Keratinocyte (primary cell): ENCODE data around the gene GJD4. TPM values are rescaled to one million over a fixed set of nuclear protein-coding genes. Genes with fewer than 3 reads are reported as not detected.

ENCODE experiments used
- DNase-seq: peaks from one replicate; pipeline ENCODE4 v3.0.0-alpha.2; 2011; ENCODE audit warnings: low read depth, missing footprints, low spot score
- FAIRE-seq: peaks from 2 replicates; lab custom pipeline; 2011; peaks lifted over from hg19 to GRCh38; lab: Jason Lieb, UNC
- H2AFZ ChIP-seq: 2 replicates; pipeline ENCODE4 v1.6.0; 2012; ENCODE audit warnings: low read length, control low read depth, inconsistent platforms; ENCODE audit not compliant: control insufficient read depth
- H3K27ac ChIP-seq: 2 replicates; pipeline ENCODE4 v1.5.1; 2011; ENCODE audit warnings: low read length; ENCODE audit not compliant: control insufficient read depth, insufficient read depth
- H3K27me3 ChIP-seq: 3 replicates; pipeline ENCODE4 v1.6.0; 2011; ENCODE audit warnings: low read length; ENCODE audit not compliant: control insufficient read depth, insufficient read depth; ENCODE audit errors: extremely low read depth
- H3K36me3 ChIP-seq, 2 experiments: 2 replicates in 1 of 2; 3 replicates in 1 of 2; pipeline ENCODE4 v1.5.1; 2011; ENCODE audit warnings: low read length in 2 of 2, mild to moderate bottlenecking in 1 of 2; ENCODE audit not compliant: control insufficient read depth in 2 of 2, insufficient read depth in 2 of 2; ENCODE audit errors: extremely low read depth in 1 of 2
- H3K4me1 ChIP-seq: 3 replicates; pipeline ENCODE4 v1.5.1; 2011; ENCODE audit warnings: low read length; ENCODE audit not compliant: control insufficient read depth, insufficient read depth; ENCODE audit errors: extremely low read depth
- H3K4me2 ChIP-seq: 3 replicates; pipeline ENCODE4 v1.6.0; 2011; ENCODE audit warnings: low read depth, low read length; ENCODE audit not compliant: control insufficient read depth, insufficient read depth; ENCODE audit errors: extremely low read depth
- H3K4me3 ChIP-seq, 3 experiments: fragments of 200-600 bp in 1 of 3; sonication (generic) in 1 of 3; 2 replicates in 2 of 3; 3 replicates in 1 of 3; pipeline ENCODE4 v1.5.1; 2011 to 2016; ENCODE audit warnings: low read length in 3 of 3, mild to moderate bottlenecking in 3 of 3, control low read depth in 2 of 3, inconsistent platforms in 1 of 3, low read depth in 1 of 3, mixed read lengths in 1 of 3, mixed run types in 1 of 3, moderate library complexity in 1 of 3; ENCODE audit not compliant: control insufficient read depth in 2 of 3, insufficient read depth in 2 of 3; ENCODE audit errors: extremely low read depth in 1 of 3
- H3K79me2 ChIP-seq: 2 replicates; pipeline ENCODE4 v1.6.0; 2012; ENCODE audit warnings: low read length; ENCODE audit not compliant: control insufficient read depth, insufficient read depth
- H3K9ac ChIP-seq: 3 replicates; pipeline ENCODE4 v1.6.0; 2011; ENCODE audit warnings: low read length; ENCODE audit not compliant: control insufficient read depth, insufficient read depth; ENCODE audit errors: extremely low read depth
- H3K9me1 ChIP-seq: 3 replicates; pipeline ENCODE4 v1.6.0; 2011; ENCODE audit warnings: low read length; ENCODE audit not compliant: control insufficient read depth, insufficient read depth; ENCODE audit errors: extremely low read depth
- H3K9me3 ChIP-seq: 2 replicates; pipeline ENCODE4 v1.5.1; 2012; ENCODE audit warnings: low read depth, low read length; ENCODE audit not compliant: control insufficient read depth
- H4K20me1 ChIP-seq: 3 replicates; pipeline ENCODE4 v1.6.0; 2011; ENCODE audit warnings: low read length; ENCODE audit not compliant: control insufficient read depth, insufficient read depth; ENCODE audit errors: extremely low read depth
- EZH2 ChIP-seq: IDR thresholded peaks from one replicate; pipeline ENCODE4 v1.6.1; 2012; ENCODE audit warnings: inconsistent platforms, mild to moderate bottlenecking, low read length, moderate library complexity
- dilution Hi-C: fragments of 300-500 bp; cut with MboI; formaldehyde crosslinking; loops from one replicate; pipeline ENCODE4 v1.7.0; 2020; ENCODE audit warnings: low sequenced_read_pairs; ENCODE audit not compliant: extremely low pct_ligation_motif_present
- polyA plus RNA-seq, 5 experiments: library from polyadenylated mRNA; depleted of rRNA in 3 of 5; stranded (reverse) in 3 of 5; stranded (forward) in 1 of 5; unstranded in 1 of 5; fragments of >200 nt; gene quantifications; 1 replicate in 1 of 5; 2 replicates in 3 of 5; 3 replicates in 1 of 5; pipeline versions ENCODE4 v1.2.1 to v1.2.3, GENCODE V29; 2011 to 2012; ENCODE audit warnings: missing spikeins in 2 of 5, low read depth in 1 of 5, low replicate concordance in 1 of 5
- TF ChIP-seq, protein P1 (sequence below), 3 experiments: IDR thresholded peaks in 1 of 3; conservative IDR thresholded peaks in 1 of 3; optimal IDR thresholded peaks in 1 of 3; 2 replicates in 2 of 3; 3 replicates in 1 of 3; pipeline versions ENCODE3 to v1.5.1; 2011; ENCODE audit warnings: low read length in 3 of 3, mild to moderate bottlenecking in 3 of 3, moderate library complexity in 2 of 3, control low read depth in 1 of 3, inconsistent platforms in 1 of 3; ENCODE audit not compliant: insufficient read depth in 2 of 3; ENCODE audit errors: extremely low read depth in 1 of 3

The GJD4 gene
- polyA plus RNA-seq, 1 donor (not counting 4 experiments of a cell fraction or from before 2014, with no cell fraction given), result not detected

DNA sequence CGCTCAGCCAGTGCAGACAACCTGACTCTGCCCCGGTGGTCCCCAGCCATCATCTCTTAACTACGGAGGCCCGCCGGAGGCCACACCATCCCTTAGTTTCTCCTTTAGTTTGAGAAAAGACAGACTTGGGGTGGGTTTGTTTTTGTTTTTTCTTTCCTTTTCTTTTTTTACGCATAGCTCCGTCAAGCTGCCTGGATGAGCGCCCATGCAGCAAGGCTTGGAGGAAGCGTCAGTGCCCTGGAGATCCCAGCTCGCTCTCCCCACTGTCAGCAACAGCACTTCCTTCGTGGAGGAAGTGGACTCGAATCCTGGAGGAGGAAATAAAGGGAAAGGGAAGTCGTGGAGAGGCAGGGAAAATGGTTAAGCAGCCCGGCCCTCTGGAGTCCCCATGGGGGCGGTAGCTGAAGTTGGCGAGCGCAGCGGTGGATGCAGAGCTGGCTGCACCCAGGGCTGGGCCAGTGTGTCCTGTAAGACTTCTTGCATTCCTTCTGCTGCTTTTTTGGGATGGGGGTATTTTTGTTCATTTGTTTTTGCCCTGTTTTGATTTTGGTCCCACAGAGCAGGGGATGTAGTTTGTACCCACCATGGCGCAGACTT, 35.9 kb upstream of the GJD4 start:
- H3K9me3 ChIP-seq, result no peaks in the 10 kb centered on the region
- TF ChIP-seq, protein P1, sequence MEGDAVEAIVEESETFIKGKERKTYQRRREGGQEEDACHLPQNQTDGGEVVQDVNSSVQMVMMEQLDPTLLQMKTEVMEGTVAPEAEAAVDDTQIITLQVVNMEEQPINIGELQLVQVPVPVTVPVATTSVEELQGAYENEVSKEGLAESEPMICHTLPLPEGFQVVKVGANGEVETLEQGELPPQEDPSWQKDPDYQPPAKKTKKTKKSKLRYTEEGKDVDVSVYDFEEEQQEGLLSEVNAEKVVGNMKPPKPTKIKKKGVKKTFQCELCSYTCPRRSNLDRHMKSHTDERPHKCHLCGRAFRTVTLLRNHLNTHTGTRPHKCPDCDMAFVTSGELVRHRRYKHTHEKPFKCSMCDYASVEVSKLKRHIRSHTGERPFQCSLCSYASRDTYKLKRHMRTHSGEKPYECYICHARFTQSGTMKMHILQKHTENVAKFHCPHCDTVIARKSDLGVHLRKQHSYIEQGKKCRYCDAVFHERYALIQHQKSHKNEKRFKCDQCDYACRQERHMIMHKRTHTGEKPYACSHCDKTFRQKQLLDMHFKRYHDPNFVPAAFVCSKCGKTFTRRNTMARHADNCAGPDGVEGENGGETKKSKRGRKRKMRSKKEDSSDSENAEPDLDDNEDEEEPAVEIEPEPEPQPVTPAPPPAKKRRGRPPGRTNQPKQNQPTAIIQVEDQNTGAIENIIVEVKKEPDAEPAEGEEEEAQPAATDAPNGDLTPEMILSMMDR (optimal IDR thresholded peaks at IDR 0.05 in 1 of 3, IDR thresholded peaks at IDR 0.05 in 1 of 3, conservative IDR thresholded peaks at IDR 0.05 in 1 of 3; ENCODE audit: extremely low read depth in 1 of 3, insufficient read depth in 2 of 3, low read length in 3 of 3), result no peak
- TF ChIP-seq EZH2, result no peak
- H3K27ac ChIP-seq, result no peak overlapping the region
- H3K9ac ChIP-seq, result no peak overlapping the region
- peaks cover 2% of the 10 kb centered on the region for H3K79me2 ChIP-seq
- dilution Hi-C loops, result no loop called here
- peaks cover 18 to 27% of the 10 kb centered on the region in 2 experiments for H3K36me3 ChIP-seq
- no peaks in the 10 kb centered on the region for H4K20me1 ChIP-seq
- H3K9me1 ChIP-seq, result no peaks in the 10 kb centered on the region
- no peaks in the 10 kb centered on the region for H3K27me3 ChIP-seq
- no peak overlapping the region for H2AFZ ChIP-seq
- FAIRE-seq (no peak), DNase-seq (no peak)
- no peak overlapping the region for H3K4me3 ChIP-seq
- H3K4me1 ChIP-seq, result no peaks in the 10 kb centered on the region
- no peak overlapping the region for H3K4me2 ChIP-seq

GRCh38 chr10:35569836-35570235, 35.3 kb upstream of the GJD4 start:
- Histone ChIP-seq H3K9me1 (no peaks in the 10 kb centered on the region), H3K36me3 (peaks cover 15 to 29% of the 10 kb centered on the region in 2 experiments), H3K79me2 (no peaks in the 10 kb centered on the region), H3K9me3 (no peaks in the 10 kb centered on the region), H3K4me3 (no peak overlapping the region), H3K4me1 (no peaks in the 10 kb centered on the region), H3K9ac (no peak overlapping the region), H4K20me1 (no peaks in the 10 kb centered on the region), H3K27me3 (no peaks in the 10 kb centered on the region), H3K4me2 (no peak overlapping the region), H2AFZ (no peak overlapping the region), H3K27ac (no peak overlapping the region)
- DNase-seq (no peak), FAIRE-seq (no peak)
- dilution Hi-C loops, result no loop called here
- TF ChIP-seq, protein P1 (optimal IDR thresholded peaks at IDR 0.05 in 1 of 3, IDR thresholded peaks at IDR 0.05 in 1 of 3, conservative IDR thresholded peaks at IDR 0.05 in 1 of 3; ENCODE audit: extremely low read depth in 1 of 3, insufficient read depth in 2 of 3, low read length in 3 of 3), result no peak
- TF ChIP-seq EZH2, result no peak
